Measurements from ENCODE around the gene NID1. TPM values are rescaled to one million over a fixed set of nuclear protein-coding genes. Genes with fewer than 3 reads are reported as not detected.

Gene NID1
- total RNA-seq, 1 experiment from 2014 or later = 48.5 TPM

DNA sequence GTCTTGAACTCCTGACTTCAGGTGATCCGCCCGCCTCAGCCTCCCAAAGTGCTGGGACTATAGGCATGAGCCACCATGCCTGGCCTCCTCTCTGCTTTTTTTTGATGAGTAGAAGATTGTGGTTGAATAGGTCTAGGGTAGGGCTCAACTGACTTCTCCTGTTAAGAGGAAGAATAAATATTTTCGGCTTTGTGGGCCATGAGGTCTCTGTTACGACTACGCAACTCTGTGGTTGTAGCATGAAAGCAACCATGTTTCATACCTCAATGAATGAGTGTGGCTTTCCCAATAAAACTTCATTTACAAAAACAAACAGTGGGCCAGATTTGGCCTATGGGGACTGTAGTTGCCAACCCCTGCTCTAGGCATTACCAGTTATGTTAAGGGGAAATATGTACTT lies 67.8 kb downstream of the NID1 start:
- ChIA-PET CTCF (no interaction called here), POLR2A (no interaction called here)
- Histone ChIP-seq H3K36me3 (ENCODE audit: control insufficient read depth, insufficient read depth, low read length) (no peaks in the 10 kb centered on the region; the same call in 1 of the 2 replicates), H3K4me3 (ENCODE audit: low read depth, low read length) (no peak overlapping the region), H3K9me3 (no peaks in the 10 kb centered on the region), H3K27me3 (replicated peaks; ENCODE audit: control insufficient read depth, insufficient read depth, low read length) (no peaks in the 10 kb centered on the region), H3K4me1 (peaks cover 17% of the 10 kb centered on the region)
- intact Hi-C loops (cut with micrococcal nuclease; ENCODE audit: unreplicated experiment) = no loop called here
- BruUV-seq (replicated peaks) = no TSS peak
- Mint-ChIP-seq H3K36me3 (ENCODE audit: insufficient read depth, unreplicated experiment) (no peaks in the 10 kb centered on the region), H3K4me3 (ENCODE audit: unreplicated experiment) (no peak overlapping the region), H3K4me1 (ENCODE audit: low read depth, unreplicated experiment) (peaks cover 9% of the 10 kb centered on the region), H3K27me3 (ENCODE audit: insufficient read depth, unreplicated experiment) (no peaks in the 10 kb centered on the region), H3K27ac (ENCODE audit: unreplicated experiment) (no peak overlapping the region), H3K9me3 (ENCODE audit: unreplicated experiment) (no peaks in the 10 kb centered on the region)
- DNase-seq = no peak
- no peak for TF ChIP-seq CTCF (IDR thresholded peaks at IDR 0.05; ENCODE audit: insufficient read depth in 1 of 2, low read depth in 1 of 2, low read length in 1 of 2, severe bottlenecking in 1 of 2, unreplicated experiment in 1 of 2)

DNA sequence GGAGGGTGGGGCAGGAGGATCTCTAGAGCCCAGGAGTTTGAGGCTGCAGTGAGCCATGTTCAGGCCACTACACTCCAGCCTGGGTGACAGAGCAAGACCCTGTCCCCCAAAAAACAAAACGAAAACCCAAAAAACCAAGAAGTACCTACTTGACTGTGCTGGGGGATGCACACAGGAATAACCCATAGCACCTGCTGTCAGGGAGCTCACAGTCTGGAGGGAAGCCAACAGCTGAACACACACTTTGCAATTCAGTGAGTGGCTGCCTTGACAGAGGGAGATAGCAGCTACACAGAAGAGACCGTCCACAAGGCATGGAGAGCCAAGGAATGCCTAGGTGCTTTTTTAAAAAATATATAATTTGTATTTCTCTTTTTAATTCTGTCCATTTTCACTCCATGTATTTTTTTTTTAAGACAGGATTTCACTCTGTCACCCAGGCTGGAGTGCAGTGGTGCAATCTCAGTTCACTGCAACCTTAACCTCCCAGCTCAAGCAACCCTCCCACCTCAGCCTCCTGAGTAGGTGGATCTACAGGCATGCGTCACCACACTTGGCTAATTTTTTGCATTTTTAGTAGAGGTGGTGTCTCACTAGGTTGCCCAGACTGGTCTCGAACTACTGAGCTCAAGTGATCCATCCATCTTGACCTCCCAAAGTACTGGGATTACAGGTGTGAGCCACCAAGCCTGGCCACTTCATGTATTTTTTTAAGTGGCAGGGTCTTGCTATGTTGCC lies 68.7 kb downstream of the NID1 start:
- ChIA-PET POLR2A (no interaction called here), CTCF (no interaction called here)
- intact Hi-C loops (cut with micrococcal nuclease; ENCODE audit: unreplicated experiment) = no loop called here
- no peak for DNase-seq
- Mint-ChIP-seq H3K27me3 (ENCODE audit: insufficient read depth, unreplicated experiment) (no peaks in the 10 kb centered on the region), H3K27ac (ENCODE audit: unreplicated experiment) (no peak overlapping the region), H3K36me3 (ENCODE audit: insufficient read depth, unreplicated experiment) (no peaks in the 10 kb centered on the region), H3K4me3 (ENCODE audit: unreplicated experiment) (no peak overlapping the region), H3K4me1 (ENCODE audit: low read depth, unreplicated experiment) (peaks cover 1% of the 10 kb centered on the region), H3K9me3 (ENCODE audit: unreplicated experiment) (no peaks in the 10 kb centered on the region)
- Histone ChIP-seq H3K27me3 (replicated peaks; ENCODE audit: control insufficient read depth, insufficient read depth, low read length) (no peaks in the 10 kb centered on the region), H3K4me3 (ENCODE audit: low read depth, low read length) (no peak overlapping the region), H3K36me3 (ENCODE audit: control insufficient read depth, insufficient read depth, low read length) (no peaks in the 10 kb centered on the region; the same call in 1 of the 2 replicates), H3K4me1 (peaks cover 9% of the 10 kb centered on the region), H3K9me3 (no peaks in the 10 kb centered on the region)
- no peak for TF ChIP-seq CTCF (IDR thresholded peaks at IDR 0.05; ENCODE audit: insufficient read depth in 1 of 2, low read depth in 1 of 2, low read length in 1 of 2, severe bottlenecking in 1 of 2, unreplicated experiment in 1 of 2)
- BruUV-seq (replicated peaks) = no TSS peak

GRCh38 chr1:235995511-235995910 lies 69.4 kb downstream of the NID1 start:
- Histone ChIP-seq H3K27me3 (replicated peaks; ENCODE audit: control insufficient read depth, insufficient read depth, low read length) (no peaks in the 10 kb centered on the region), H3K4me3 (ENCODE audit: low read depth, low read length) (no peak overlapping the region), H3K4me1 (peaks cover 7% of the 10 kb centered on the region; the same call in 1 of the 2 replicates), H3K9me3 (no peaks in the 10 kb centered on the region), H3K36me3 (ENCODE audit: control insufficient read depth, insufficient read depth, low read length) (no peaks in the 10 kb centered on the region; the same call in 1 of the 2 replicates)
- H3K27ac Mint-ChIP-seq (ENCODE audit: unreplicated experiment) = no peak overlapping the region
- no peaks in the 10 kb centered on the region for H3K9me3 Mint-ChIP-seq (ENCODE audit: unreplicated experiment)
- no peak overlapping the region for H3K4me3 Mint-ChIP-seq (ENCODE audit: unreplicated experiment)
- no TSS peak for BruUV-seq (replicated peaks)
- H3K27me3 Mint-ChIP-seq (ENCODE audit: insufficient read depth, unreplicated experiment) = no peaks in the 10 kb centered on the region
- no peak for DNase-seq
- ChIA-PET CTCF (no interaction called here), POLR2A (no interaction called here)
- intact Hi-C loops (cut with micrococcal nuclease; ENCODE audit: unreplicated experiment) = no loop called here
- TF ChIP-seq CTCF (IDR thresholded peaks at IDR 0.05; ENCODE audit: insufficient read depth in 1 of 2, low read depth in 1 of 2, low read length in 1 of 2, severe bottlenecking in 1 of 2, unreplicated experiment in 1 of 2) = no peak
- no peaks in the 10 kb centered on the region for H3K4me1 Mint-ChIP-seq (ENCODE audit: low read depth, unreplicated experiment)
- no peaks in the 10 kb centered on the region for H3K36me3 Mint-ChIP-seq (ENCODE audit: insufficient read depth, unreplicated experiment)

Measured in Caco-2 (cell line).